Measurements from ENCODE around the gene SLC13A4. TPM values are rescaled to one million over a fixed set of nuclear protein-coding genes. Genes with fewer than 3 reads are reported as not detected.

Gene SLC13A4
- polyA plus RNA-seq, 1 donor (not counting 4 experiments of a cell fraction or from before 2014, with no cell fraction given), result 0.12 TPM

- no peak overlapping the region for H3K27ac ChIP-seq (ENCODE audit: control insufficient read depth, insufficient read depth, low read length)
- H3K4me1 ChIP-seq (ENCODE audit: control insufficient read depth, extremely low read depth, insufficient read depth, low read length), result peaks cover 6% of the 10 kb centered on the region
- no peaks in the 10 kb centered on the region for H3K36me3 ChIP-seq (ENCODE audit: control insufficient read depth in 2 of 2, extremely low read depth in 1 of 2, insufficient read depth in 2 of 2, low read length in 2 of 2)
- DNase-seq (ENCODE audit: low read depth, low spot score) (no peak), FAIRE-seq (no peak)
- no peaks in the 10 kb centered on the region for H3K9me3 ChIP-seq (ENCODE audit: control insufficient read depth, low read depth, low read length)
- H3K27me3 ChIP-seq (ENCODE audit: control insufficient read depth, extremely low read depth, insufficient read depth, low read length), result no peaks in the 10 kb centered on the region
- H3K9me1 ChIP-seq (ENCODE audit: control insufficient read depth, extremely low read depth, insufficient read depth, low read length), result no peaks in the 10 kb centered on the region
- no peak overlapping the region for H3K9ac ChIP-seq (ENCODE audit: control insufficient read depth, extremely low read depth, insufficient read depth, low read length)
- dilution Hi-C loops (cut with MboI; ENCODE audit: extremely low pct_ligation_motif_present, low sequenced_read_pairs), result no loop called here
- H3K4me3 ChIP-seq (ENCODE audit: control insufficient read depth in 2 of 3, extremely low read depth in 1 of 3, insufficient read depth in 2 of 3, low read depth in 1 of 3, low read length in 3 of 3), result no peak overlapping the region
- no peak overlapping the region for H2AFZ ChIP-seq (ENCODE audit: control insufficient read depth, low read length)
- H4K20me1 ChIP-seq (ENCODE audit: control insufficient read depth, extremely low read depth, insufficient read depth, low read length), result no peaks in the 10 kb centered on the region
- H3K79me2 ChIP-seq (ENCODE audit: control insufficient read depth, insufficient read depth, low read length), result no peaks in the 10 kb centered on the region
- no peak overlapping the region for H3K4me2 ChIP-seq (ENCODE audit: control insufficient read depth, extremely low read depth, insufficient read depth, low read depth, low read length)
- TF ChIP-seq EZH2 (IDR thresholded peaks at IDR 0.05; ENCODE audit: low read length) (no peak), CTCF (optimal IDR thresholded peaks at IDR 0.05 in 1 of 3, IDR thresholded peaks at IDR 0.05 in 1 of 3, conservative IDR thresholded peaks at IDR 0.05 in 1 of 3; ENCODE audit: extremely low read depth in 1 of 3, insufficient read depth in 2 of 3, low read length in 3 of 3) (no peak)
Observed at GRCh38 chr7:135736586-135737305, 8.8 kb upstream of the SLC13A4 start.

GRCh38 chr7:135734343-135734689 lies 6.3 kb upstream of the SLC13A4 start:
- no peak for TF ChIP-seq EZH2 (IDR thresholded peaks at IDR 0.05; ENCODE audit: low read length)
- no peak for TF ChIP-seq CTCF (optimal IDR thresholded peaks at IDR 0.05 in 1 of 3, IDR thresholded peaks at IDR 0.05 in 1 of 3, conservative IDR thresholded peaks at IDR 0.05 in 1 of 3; ENCODE audit: extremely low read depth in 1 of 3, insufficient read depth in 2 of 3, low read length in 3 of 3)
- H3K9me1 ChIP-seq (ENCODE audit: control insufficient read depth, extremely low read depth, insufficient read depth, low read length), result no peaks in the 10 kb centered on the region
- H3K9me3 ChIP-seq (ENCODE audit: control insufficient read depth, low read depth, low read length), result no peaks in the 10 kb centered on the region
- peaks cover 6% of the 10 kb centered on the region for H3K4me1 ChIP-seq (ENCODE audit: control insufficient read depth, extremely low read depth, insufficient read depth, low read length)
- H3K27me3 ChIP-seq (ENCODE audit: control insufficient read depth, extremely low read depth, insufficient read depth, low read length), result no peaks in the 10 kb centered on the region
- H3K27ac ChIP-seq (ENCODE audit: control insufficient read depth, insufficient read depth, low read length), result no peak overlapping the region
- H3K36me3 ChIP-seq (ENCODE audit: control insufficient read depth in 2 of 2, extremely low read depth in 1 of 2, insufficient read depth in 2 of 2, low read length in 2 of 2), result no peaks in the 10 kb centered on the region
- no peak overlapping the region for H3K9ac ChIP-seq (ENCODE audit: control insufficient read depth, extremely low read depth, insufficient read depth, low read length)
- no peaks in the 10 kb centered on the region for H3K79me2 ChIP-seq (ENCODE audit: control insufficient read depth, insufficient read depth, low read length)
- H4K20me1 ChIP-seq (ENCODE audit: control insufficient read depth, extremely low read depth, insufficient read depth, low read length), result no peaks in the 10 kb centered on the region
- H3K4me2 ChIP-seq (ENCODE audit: control insufficient read depth, extremely low read depth, insufficient read depth, low read depth, low read length), result no peak overlapping the region
- no peak overlapping the region for H2AFZ ChIP-seq (ENCODE audit: control insufficient read depth, low read length)
- DNase-seq (ENCODE audit: low read depth, low spot score) (no peak), FAIRE-seq (no peak)
- H3K4me3 ChIP-seq (ENCODE audit: control insufficient read depth in 2 of 3, extremely low read depth in 1 of 3, insufficient read depth in 2 of 3, low read depth in 1 of 3, low read length in 3 of 3), result no peak overlapping the region
- dilution Hi-C loops (cut with MboI; ENCODE audit: extremely low pct_ligation_motif_present, low sequenced_read_pairs), result no loop called here

All from keratinocyte (primary cell).